ENCODE measurements around the gene TTLL9. TPM values are rescaled to one million over a fixed set of nuclear protein-coding genes. Genes with fewer than 3 reads are reported as not detected.

TTLL9 gene
- total and polyA plus RNA-seq, 12 donors = 0.13 to 0.88 (median 0.23) TPM; not detected in 5

DNA sequence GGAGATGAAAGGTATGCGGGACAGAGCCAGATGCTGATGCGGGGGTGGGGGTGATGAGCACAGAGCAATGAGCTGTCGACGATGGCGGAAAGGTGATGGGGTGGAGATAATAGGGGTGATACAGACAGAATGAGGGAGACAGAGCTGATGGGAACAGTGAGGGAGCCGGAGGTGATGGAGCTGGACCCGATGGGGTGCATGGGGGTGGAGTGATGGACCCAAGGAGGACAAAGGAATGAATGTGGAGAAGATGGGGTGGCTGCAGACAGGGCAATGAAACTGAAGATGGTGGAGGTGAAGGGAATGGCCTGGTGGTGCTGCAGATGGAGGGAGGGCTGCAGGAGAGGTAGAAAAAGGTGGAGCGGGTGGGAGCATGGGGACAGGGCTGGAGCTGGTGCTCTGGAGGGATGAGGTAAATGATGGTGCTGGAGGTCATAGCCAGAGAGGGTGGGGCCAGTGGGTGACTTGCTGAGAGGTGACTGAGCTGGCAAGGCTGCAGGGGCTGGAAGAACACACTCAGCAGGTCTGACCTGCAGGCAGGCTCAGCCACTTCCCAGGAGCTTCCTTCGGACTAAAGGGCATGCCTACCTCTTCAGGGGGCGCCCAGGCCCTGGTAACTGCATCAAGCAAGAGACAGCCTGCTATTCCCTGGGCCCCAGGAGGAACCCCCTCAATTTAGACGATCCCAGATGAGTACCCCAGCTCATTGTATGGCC, 19.0 kb upstream of the TTLL9 start:
- H3K36me3 ChIP-seq (replicated peaks in 1 of 2) = no peaks in the 10 kb centered on the region
- no peak for TF ChIP-seq POLR2A (IDR thresholded peaks at IDR 0.05)
- TF ChIP-seq, protein P1, sequence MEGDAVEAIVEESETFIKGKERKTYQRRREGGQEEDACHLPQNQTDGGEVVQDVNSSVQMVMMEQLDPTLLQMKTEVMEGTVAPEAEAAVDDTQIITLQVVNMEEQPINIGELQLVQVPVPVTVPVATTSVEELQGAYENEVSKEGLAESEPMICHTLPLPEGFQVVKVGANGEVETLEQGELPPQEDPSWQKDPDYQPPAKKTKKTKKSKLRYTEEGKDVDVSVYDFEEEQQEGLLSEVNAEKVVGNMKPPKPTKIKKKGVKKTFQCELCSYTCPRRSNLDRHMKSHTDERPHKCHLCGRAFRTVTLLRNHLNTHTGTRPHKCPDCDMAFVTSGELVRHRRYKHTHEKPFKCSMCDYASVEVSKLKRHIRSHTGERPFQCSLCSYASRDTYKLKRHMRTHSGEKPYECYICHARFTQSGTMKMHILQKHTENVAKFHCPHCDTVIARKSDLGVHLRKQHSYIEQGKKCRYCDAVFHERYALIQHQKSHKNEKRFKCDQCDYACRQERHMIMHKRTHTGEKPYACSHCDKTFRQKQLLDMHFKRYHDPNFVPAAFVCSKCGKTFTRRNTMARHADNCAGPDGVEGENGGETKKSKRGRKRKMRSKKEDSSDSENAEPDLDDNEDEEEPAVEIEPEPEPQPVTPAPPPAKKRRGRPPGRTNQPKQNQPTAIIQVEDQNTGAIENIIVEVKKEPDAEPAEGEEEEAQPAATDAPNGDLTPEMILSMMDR (IDR thresholded peaks at IDR 0.05) = no peak
- no peak overlapping the region for H3K27ac ChIP-seq
- no peaks in the 10 kb centered on the region for H3K9me3 ChIP-seq (replicated peaks in 1 of 3)
- 60 to 71% (median 66%) methylated on average over 9 to 11 of the region's 11 CpGs for WGBS, 4 donors
- no peak for DNase-seq
- H3K4me3 ChIP-seq = no peak overlapping the region
- H3K4me1 ChIP-seq (replicated peaks in 1 of 2) = no peaks in the 10 kb centered on the region
- no peaks in the 10 kb centered on the region for H3K27me3 ChIP-seq
- intact Hi-C loops (cut with DNase I) = loop anchor here (5.0 to 10.0 kb wide), 5 partner anchors 101 to 803 kb away; partner anchors contain the start of gene PDRG1 (in 2 of the 2)

DNA sequence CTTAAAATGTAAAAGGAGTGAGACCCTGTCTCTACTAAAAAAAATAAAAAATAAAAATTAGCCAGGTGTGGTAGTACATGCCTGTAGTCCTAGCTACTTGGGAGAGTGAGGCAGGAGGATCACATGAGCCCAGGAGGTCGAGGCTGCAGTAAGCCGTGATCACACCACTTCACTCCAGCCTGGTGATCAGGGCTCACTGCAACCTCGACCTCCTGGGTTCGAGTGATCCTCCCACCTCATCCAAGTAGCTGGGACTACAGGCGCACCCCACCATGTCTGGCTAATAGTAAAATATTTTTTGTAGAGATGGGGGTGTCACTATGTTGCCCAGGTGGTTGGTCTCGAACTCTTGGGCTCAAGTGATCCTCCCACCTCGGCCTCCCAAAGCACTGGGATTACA, 17.0 kb upstream of the TTLL9 start:
- Histone ChIP-seq H3K27ac (no peak overlapping the region), H3K36me3 (replicated peaks in 1 of 2) (no peaks in the 10 kb centered on the region), H3K4me3 (no peak overlapping the region), H3K4me1 (replicated peaks in 1 of 2) (no peaks in the 10 kb centered on the region), H3K27me3 (no peaks in the 10 kb centered on the region), H3K9me3 (replicated peaks in 1 of 3) (no peaks in the 10 kb centered on the region)
- DNase-seq = no peak
- TF ChIP-seq, protein P1 (IDR thresholded peaks at IDR 0.05) = no peak
- no peak for TF ChIP-seq POLR2A (IDR thresholded peaks at IDR 0.05)
- 62 to 69% (median 65%) methylated on average over 7 of the region's 7 CpGs for WGBS, 4 donors
- intact Hi-C loops (cut with DNase I) = loop anchor here (5.0 to 10.0 kb wide), 5 partner anchors 99 to 801 kb away; partner anchors contain the start of gene PDRG1 (in 2 of the 2)

DNA sequence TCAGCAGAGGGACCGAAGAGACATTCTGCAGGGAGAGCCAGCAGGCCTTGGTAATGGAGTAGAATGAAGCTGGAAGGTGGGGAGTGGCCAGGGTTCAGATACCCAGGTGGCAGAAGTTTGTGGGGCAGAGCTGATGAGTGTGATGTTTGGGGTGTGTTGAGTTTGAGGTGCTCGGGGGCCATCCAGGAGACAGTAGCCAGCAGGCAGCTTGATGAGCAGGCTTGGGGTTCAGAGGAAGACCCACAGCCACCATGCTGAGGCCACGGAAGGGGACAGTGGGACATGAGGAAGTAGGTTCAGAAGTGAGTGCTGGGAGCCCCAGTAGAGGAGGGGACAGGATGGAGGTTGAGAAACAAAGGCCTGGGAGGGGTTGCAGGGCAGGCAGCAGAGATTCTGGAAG, 13.9 kb upstream of the TTLL9 start:
- Histone ChIP-seq H3K4me3 (no peak overlapping the region), H3K27me3 (no peaks in the 10 kb centered on the region), H3K36me3 (replicated peaks in 1 of 2) (no peaks in the 10 kb centered on the region), H3K27ac (no peak overlapping the region), H3K9me3 (replicated peaks in 1 of 3) (no peaks in the 10 kb centered on the region), H3K4me1 (replicated peaks in 1 of 2) (peaks cover 14 to 16% of the 10 kb centered on the region in 2 donors)
- intact Hi-C loops (cut with DNase I) = loop anchor here (10.0 kb wide), 3 partner anchors 178 to 798 kb away; no protein-coding TSS in a partner anchor
- 63 to 89% (median 72%) methylated on average over 3 of the region's 3 CpGs for WGBS, 4 donors
- TF ChIP-seq, protein P1 (IDR thresholded peaks at IDR 0.05) = no peak
- TF ChIP-seq POLR2A (IDR thresholded peaks at IDR 0.05) = no peak
- no peak for DNase-seq

DNA sequence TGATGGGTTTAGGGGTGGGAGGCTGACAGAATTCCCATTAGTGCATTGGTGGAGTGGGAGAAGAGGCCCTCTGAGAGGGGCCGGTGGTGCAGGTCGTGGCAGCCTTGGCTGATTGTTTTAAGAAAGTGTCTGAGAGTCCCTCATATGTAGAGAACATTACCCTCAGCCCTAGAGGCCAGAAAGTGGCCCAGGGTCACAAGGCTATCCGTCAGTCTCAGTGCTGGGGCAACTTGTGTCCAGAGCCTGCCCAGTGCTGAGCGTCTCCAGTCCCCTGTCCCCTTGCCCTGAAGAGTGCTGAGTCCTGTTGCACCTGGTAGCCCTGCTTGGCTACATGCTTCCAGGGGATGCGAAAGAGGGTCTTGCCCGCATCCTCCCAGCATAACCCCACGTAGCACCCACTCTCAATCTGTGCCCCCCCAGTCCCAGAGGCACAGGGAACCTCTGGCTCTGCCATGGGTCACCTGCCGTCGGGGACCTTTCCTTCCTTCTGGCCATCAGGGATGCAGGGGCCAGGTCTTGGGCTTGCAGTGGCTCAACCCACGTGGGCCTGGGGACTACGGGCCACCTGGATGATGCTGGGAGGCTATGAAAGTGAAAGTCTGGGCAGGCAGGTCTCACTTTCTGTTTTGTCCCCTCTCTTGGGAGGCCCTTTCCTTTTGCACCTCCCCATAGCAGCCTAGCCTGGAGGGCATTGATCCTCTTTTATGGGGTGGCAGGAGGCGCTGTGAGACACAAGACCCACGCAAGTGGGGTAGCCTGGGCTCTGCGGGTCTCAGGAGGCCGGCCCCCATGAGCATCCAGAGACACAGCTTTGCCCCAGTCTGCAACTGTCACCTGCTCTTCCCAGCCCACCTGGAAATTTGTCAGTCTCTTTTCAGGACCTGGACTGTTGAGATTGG, 12.3 kb upstream of the TTLL9 start:
- Histone ChIP-seq H3K4me3 (no peak overlapping the region), H3K27ac (no peak overlapping the region), H3K36me3 (replicated peaks in 1 of 2) (no peaks in the 10 kb centered on the region), H3K27me3 (no peaks in the 10 kb centered on the region), H3K9me3 (replicated peaks in 1 of 3) (no peaks in the 10 kb centered on the region), H3K4me1 (replicated peaks in 1 of 2) (peaks cover 14 to 20% of the 10 kb centered on the region in 2 donors)
- DNase-seq = no peak
- no peak for TF ChIP-seq POLR2A (IDR thresholded peaks at IDR 0.05)
- TF ChIP-seq, protein P1 (IDR thresholded peaks at IDR 0.05) = no peak
- WGBS, 4 donors = 73 to 79% (median 78%) methylated on average over 12 to 15 of the region's 15 CpGs
- intact Hi-C loops (cut with DNase I) = loop anchor here (10.0 kb wide), 3 partner anchors 177 to 797 kb away; no protein-coding TSS in a partner anchor

All from adrenal gland (tissue), 12 donors.